GM12878 (cell line): Measurements from ENCODE around the gene UROC1. TPM values are rescaled to one million over a fixed set of nuclear protein-coding genes. Genes with fewer than 3 reads are reported as not detected.

ENCODE experiments used
- HDAC2 ChIP-seq: fragments of 200-600 bp; sonication (generic); IDR thresholded peaks from 2 replicates; pipeline ENCODE4 v1.6.1; 2017
- RAD51 ChIP-seq: fragments of 450-650 bp; IDR thresholded peaks from 2 replicates; pipeline ENCODE4 v1.6.1; 2016; ENCODE audit warnings: moderate library complexity, mild to moderate bottlenecking, inconsistent platforms
- polyA plus RNA-seq, 11 experiments: library from polyadenylated mRNA; depleted of rRNA in 4 of 11; unstranded in 6 of 11; stranded (reverse) in 5 of 11; fragments of >200 nt; fragmentation: Nextera tagmentation in 4 of 11; fragmentation: Illumina TruSeq in 1 of 11; extraction: Ambion mirVana in 4 of 11; extraction: Trizol in 1 of 11; gene quantifications; 1 replicate in 1 of 11; 2 replicates in 10 of 11; pipeline versions ENCODE4 v1.2.1 to v1.2.3, GENCODE V29; 2011 to 2016; ENCODE audit warnings: inconsistent platforms in 2 of 11, missing spikeins in 2 of 11, low read depth in 1 of 11
- total RNA-seq, 4 experiments: library from RNA; depleted of rRNA in 3 of 4; stranded (reverse); fragments of >200 nt in 3 of 4; fragmentation: Illumina TruSeq in 1 of 4; extraction: Trizol in 1 of 4; gene quantifications; 2 replicates each; pipeline versions ENCODE4 v1.2.1 to v1.2.3, GENCODE V29; 2013 to 2021
- TF ChIP-seq, protein P1 (sequence below): fragments of 450-650 bp; IDR thresholded peaks from 2 replicates; pipeline ENCODE4 v1.6.1; 2017; ENCODE audit warnings: mild to moderate bottlenecking, moderate library complexity
- TF ChIP-seq, protein P2 (sequence below): fragments of 450-650 bp; IDR thresholded peaks from 2 replicates; pipeline ENCODE4 v1.6.1; 2017; ENCODE audit warnings: mild to moderate bottlenecking
- TF ChIP-seq, protein P3 (sequence below): IDR thresholded peaks from 2 replicates; pipeline ENCODE4 v1.6.1; 2012; ENCODE audit warnings: low read depth, low read length, improper control_type of control experiment

Gene UROC1
- total and polyA plus RNA-seq, 10 of the 15 experiments (the other 5 are each of a cell fraction or from before 2014, with no cell fraction given): 0.04 TPM; not detected in 9

DNA sequence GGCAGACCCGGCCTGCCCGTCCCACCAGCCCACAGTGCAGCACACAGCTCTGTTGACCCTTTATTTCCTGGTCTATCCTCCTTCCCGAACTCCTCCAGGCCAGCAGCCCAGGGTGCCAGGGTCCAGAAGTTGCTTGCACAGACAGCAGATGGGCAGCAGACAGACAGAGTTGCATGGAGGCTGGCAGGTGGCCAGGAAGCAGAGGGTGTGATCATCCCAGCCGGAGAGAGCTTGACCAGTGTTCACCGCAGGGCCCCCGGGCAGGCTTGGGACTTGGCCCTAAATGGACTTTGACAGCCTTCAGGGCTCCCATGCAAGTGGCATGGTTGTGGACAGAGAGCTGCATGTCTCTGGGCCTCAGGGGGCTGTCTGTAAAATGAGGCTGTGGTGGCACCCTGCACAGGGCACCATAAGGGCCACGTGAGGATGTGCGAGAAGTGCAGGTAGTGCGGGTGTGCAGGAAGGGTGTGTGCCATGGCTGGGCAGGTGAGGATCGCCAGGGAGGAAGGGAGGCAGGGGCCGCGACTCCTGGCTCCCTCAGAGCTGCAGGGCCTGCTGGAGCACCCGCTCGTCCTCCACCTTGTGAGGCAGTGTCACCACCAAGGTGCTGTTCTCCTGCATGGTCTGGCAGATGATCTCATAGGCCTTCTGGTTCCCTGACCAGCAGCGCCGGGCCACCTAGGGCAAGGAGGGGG lies 35.6 kb downstream of the UROC1 start (continued):
- TF ChIP-seq, protein P1, sequence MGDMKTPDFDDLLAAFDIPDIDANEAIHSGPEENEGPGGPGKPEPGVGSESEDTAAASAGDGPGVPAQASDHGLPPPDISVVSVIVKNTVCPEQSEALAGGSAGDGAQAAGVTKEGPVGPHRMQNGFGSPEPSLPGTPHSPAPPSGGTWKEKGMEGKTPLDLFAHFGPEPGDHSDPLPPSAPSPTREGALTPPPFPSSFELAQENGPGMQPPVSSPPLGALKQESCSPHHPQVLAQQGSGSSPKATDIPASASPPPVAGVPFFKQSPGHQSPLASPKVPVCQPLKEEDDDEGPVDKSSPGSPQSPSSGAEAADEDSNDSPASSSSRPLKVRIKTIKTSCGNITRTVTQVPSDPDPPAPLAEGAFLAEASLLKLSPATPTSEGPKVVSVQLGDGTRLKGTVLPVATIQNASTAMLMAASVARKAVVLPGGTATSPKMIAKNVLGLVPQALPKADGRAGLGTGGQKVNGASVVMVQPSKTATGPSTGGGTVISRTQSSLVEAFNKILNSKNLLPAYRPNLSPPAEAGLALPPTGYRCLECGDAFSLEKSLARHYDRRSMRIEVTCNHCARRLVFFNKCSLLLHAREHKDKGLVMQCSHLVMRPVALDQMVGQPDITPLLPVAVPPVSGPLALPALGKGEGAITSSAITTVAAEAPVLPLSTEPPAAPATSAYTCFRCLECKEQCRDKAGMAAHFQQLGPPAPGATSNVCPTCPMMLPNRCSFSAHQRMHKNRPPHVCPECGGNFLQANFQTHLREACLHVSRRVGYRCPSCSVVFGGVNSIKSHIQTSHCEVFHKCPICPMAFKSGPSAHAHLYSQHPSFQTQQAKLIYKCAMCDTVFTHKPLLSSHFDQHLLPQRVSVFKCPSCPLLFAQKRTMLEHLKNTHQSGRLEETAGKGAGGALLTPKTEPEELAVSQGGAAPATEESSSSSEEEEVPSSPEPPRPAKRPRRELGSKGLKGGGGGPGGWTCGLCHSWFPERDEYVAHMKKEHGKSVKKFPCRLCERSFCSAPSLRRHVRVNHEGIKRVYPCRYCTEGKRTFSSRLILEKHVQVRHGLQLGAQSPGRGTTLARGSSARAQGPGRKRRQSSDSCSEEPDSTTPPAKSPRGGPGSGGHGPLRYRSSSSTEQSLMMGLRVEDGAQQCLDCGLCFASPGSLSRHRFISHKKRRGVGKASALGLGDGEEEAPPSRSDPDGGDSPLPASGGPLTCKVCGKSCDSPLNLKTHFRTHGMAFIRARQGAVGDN: no peak
- TF ChIP-seq, protein P2, sequence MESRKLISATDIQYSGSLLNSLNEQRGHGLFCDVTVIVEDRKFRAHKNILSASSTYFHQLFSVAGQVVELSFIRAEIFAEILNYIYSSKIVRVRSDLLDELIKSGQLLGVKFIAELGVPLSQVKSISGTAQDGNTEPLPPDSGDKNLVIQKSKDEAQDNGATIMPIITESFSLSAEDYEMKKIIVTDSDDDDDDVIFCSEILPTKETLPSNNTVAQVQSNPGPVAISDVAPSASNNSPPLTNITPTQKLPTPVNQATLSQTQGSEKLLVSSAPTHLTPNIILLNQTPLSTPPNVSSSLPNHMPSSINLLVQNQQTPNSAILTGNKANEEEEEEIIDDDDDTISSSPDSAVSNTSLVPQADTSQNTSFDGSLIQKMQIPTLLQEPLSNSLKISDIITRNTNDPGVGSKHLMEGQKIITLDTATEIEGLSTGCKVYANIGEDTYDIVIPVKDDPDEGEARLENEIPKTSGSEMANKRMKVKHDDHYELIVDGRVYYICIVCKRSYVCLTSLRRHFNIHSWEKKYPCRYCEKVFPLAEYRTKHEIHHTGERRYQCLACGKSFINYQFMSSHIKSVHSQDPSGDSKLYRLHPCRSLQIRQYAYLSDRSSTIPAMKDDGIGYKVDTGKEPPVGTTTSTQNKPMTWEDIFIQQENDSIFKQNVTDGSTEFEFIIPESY: no peak
- TF ChIP-seq, protein P3, sequence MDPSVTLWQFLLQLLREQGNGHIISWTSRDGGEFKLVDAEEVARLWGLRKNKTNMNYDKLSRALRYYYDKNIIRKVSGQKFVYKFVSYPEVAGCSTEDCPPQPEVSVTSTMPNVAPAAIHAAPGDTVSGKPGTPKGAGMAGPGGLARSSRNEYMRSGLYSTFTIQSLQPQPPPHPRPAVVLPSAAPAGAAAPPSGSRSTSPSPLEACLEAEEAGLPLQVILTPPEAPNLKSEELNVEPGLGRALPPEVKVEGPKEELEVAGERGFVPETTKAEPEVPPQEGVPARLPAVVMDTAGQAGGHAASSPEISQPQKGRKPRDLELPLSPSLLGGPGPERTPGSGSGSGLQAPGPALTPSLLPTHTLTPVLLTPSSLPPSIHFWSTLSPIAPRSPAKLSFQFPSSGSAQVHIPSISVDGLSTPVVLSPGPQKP: no peak
- no peak for TF ChIP-seq RAD51
- no peak for TF ChIP-seq HDAC2
